ENCODE measurements around the gene THSD7B. TPM values are rescaled to one million over a fixed set of nuclear protein-coding genes. Genes with fewer than 3 reads are reported as not detected.
"Not testable (repeated sequence)": the region's sequence is repeated elsewhere in the genome, so short reads cannot be mapped to it uniquely, and the experiment has no call there.

THSD7B gene
- total RNA-seq, 1 donor from 2014 or later, result not detected

DNA sequence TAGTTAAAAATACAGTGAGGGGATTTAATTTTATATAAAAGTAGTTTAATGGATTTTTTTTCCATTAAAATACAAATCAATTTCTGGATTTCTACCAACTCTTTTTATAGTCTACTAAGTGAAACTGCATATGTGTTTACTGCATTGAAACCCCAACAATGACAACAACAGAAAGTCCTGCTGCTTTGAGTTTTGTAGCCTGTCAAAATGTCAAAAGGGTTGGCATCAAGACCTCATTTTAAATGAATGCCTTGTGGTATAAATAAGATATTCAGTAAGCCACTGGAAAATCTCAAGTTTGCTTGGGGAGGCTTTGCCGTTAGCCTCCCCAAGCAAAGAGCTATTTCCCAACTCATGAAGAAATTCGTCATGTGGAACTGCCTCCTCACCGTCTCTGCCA, 758.6 kb downstream of the THSD7B start:
- DNase-seq (ENCODE audit: low read depth in 2 of 2), result no peak

DNA sequence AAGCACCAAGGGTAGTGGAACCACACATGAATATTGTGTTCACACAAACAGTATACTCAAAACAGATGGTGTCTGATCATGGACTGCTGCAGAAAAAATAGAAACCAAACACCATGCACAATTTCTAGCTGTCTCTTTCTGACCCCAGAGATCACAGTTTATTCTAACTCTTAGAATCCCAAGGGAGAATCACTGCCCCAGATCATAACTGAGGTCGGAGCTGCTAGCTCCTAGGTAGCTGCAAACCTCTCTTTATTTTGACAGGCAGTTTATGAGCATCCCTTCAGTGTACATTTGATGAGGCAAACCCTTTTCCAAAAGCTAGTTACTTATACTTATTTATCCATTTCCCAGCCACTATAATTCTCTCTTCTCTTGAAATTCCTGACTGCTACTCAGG, 759.8 kb downstream of the THSD7B start:
- DNase-seq (ENCODE audit: low read depth in 2 of 2), result no peak

DNA sequence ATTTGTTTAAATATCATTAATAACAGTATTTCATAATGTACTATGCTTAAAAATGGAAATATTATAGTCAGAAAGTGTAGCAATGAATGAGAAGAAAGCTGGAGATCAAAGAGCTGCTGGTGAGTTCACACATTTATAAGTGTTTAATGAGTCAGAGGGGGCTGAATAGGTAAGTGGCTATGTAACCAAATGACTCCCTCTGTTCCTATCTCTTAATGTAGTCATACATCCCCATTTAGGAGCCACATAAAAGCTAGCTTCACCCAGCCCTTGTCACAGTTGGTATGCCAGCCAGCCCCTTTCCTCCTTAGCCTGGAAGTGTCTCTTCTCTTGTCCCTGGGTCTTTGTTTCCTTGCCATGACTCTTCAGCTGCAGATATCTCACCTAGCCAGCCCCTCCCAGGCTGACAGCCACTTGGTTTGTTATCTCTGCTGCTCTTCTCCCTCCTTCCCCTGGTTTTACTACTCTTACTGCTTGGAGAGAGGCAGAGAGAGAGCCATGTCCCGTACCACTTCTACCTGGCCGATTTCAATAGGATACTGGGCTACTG, 760.4 kb downstream of the THSD7B start:
- no peak for DNase-seq (ENCODE audit: low read depth in 2 of 2)

DNA sequence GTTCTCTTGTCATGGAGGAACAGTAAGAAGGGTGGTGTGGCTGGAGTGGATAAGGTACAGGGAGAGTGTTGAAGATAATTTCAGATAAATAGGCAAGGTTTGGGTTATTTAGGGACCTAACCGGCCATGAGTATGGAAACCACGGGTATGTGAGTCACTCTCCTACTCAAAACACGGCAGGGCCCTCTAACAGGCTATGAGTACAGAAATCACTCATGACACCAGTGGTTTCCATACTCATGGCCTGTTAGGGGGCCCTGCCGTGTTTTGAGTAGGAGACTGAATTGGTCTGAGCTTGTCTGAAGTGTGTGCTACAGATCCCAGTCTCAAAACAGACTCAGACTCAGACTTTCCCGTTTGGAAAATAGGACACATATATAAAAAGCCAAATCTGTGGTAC, 770.6 kb downstream of the THSD7B start:
- no peak for DNase-seq (ENCODE audit: low read depth in 2 of 2)

DNA sequence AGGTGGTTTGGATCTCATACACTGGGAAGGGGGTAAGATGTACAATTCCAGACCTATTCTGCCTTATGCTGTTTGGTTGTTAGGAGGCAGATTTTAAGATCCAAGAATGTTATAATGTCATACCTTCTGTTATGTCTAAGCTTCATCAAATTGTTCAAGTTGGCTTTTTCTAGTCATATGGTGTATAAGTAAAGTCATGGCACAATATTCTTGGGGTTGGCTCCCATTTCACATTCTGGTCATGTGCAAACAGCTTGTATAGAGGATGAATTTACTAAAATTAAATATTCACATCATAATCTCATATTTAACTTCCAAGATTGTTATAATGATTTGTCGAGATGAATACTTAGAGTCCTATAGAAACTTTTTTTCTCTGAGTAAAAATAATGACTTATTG, 774.0 kb downstream of the THSD7B start:
- DNase-seq (ENCODE audit: low read depth in 2 of 2), result no peak

DNA sequence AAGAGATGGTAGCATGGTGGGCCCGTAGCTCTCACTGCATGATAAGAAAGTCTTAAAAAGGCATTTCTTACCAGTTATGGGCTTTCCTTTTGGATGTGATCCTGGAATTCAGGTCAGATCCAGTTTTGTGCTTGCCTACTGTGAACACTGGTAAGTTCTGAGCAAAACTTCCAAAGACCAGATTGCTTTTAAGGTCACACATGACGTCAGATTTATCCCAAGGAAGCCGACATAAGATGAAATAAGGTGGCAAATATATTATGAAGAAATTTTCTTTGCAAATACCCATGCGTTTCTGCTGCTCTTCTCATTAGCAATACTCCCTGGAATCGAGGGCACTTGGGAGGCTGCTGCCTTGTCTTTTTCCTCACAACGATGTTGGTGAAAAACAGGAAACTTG, 782.5 kb downstream of the THSD7B start:
- DNase-seq (ENCODE audit: low read depth in 2 of 2), result no peak

DNA sequence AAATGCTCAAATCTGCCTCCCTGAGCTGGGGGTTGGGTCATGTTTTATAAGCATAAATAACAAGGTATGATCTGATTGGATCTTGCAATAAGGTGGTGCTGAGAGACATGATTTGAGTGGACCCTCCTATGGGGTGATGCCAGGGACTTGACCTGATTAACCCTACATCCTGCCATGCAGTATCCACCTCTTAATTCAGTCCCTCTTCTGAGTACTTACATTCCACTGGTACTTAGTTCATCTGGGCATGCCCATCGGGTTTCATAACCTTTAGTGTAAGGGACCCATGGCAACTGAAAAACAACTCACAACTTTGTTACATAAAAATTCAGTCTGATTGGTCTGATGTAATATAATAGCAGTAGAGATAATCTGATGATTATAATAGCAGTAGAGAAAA, 801.0 kb downstream of the THSD7B start:
- no peak for DNase-seq (ENCODE audit: low read depth in 2 of 2)

DNA sequence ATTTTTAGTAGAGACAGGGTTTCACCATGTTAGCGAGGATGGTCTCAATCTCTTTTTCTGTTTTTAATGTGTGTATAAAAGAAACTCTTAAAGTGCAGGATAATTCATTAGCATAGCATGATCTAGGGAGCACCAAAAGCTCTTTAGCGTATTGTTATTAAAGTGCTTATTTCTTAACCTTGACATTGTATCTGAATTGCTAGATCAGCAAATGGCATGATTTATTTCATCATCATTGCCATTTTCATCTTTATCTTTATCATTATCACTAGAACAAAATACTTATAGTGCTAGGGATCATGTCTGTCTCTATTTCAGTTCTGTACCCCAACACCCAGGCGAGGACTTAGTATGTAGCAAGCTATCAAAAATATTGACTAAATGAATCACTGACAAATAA, 805.1 kb downstream of the THSD7B start:
- no peak for DNase-seq (ENCODE audit: low read depth in 2 of 2)

DNA sequence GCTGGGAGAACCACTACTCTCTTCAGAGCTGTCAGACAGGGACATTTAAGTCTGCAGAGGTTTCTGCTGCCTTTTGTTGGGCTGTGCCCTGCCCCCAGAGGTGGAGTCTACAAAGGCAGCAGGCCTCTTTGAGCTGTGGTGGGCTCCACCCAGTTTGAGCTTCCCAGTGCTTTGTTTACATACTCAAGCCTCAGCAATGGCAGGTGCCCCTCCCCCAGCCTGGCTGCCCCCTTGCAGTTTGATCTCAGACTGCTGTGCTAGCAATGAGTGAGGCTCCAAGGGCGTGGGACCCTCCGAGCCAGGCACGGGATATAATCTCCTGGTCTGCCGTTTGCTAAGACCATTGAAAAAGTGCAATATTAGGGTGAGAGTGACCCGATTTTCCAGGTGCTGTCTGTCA, 822.5 kb downstream of the THSD7B start:
- not testable (repeated sequence) for DNase-seq (ENCODE audit: low read depth in 2 of 2)

DNA sequence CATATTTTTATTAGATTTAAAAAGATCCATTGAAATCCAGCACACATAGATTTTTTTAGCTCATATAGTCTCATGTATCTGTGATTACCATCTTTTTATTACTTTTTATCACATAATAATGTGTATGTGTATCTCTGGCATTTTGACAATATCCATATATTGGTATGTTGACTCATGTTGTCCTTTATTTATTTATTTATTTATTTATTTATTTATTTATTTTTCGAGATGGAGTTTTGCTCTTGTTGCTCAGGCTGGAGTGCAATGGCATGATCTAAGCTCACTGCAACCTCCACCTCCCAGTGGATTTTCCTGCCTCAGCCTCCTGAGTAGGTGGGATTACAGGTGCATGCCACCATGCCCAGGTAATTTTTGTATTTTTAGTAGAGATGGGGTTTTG, 823.2 kb downstream of the THSD7B start:
- DNase-seq (ENCODE audit: low read depth in 2 of 2), result not testable (repeated sequence)

DNA sequence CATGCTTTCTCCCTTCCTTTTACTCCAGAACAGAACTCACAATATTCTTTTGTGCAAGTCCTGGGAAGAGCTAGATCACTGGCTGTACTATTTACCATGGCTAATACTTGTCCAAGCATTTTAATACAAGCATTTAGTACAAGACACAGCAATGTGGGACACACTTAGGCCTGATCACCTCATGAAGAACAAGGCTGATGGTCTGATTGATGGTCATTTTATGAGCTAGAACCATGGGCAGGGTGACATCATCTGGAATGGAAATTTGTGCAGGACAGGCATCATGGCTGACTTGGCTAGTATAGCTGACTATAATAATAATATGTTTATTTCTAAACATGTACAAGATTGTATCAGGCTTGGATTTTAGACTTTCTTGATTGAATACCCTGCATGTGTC, 824.8 kb downstream of the THSD7B start:
- DNase-seq (ENCODE audit: low read depth in 2 of 2), result no peak

DNA sequence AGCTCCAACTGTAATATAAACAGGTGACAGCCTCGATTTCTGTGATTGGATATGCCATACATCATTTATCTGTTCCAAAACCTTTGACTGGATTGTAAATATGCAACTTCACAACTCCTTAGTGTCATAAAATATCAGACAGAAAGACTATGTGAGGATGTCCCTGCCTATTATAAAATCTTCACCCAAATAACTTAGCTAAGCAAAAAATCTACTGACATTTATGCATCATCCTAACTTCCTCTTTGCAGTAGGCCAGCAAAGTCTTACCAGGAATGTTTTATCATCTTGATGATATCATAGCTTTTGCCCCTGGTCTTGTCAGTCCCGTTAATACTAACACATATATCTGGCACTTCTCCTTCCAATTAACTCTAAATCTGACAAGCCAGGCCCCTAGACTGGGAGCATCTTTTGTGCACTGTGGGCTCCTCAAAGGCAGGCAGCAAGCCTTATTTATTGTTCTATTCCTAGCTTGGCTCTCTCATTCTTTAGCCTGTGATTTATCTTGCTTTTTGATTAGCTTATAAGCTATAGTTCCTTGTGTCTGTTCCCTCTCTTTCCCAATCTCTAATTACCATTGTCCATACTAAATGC, 842.5 kb downstream of the THSD7B start:
- no peak for DNase-seq (ENCODE audit: low read depth in 2 of 2)

DNA sequence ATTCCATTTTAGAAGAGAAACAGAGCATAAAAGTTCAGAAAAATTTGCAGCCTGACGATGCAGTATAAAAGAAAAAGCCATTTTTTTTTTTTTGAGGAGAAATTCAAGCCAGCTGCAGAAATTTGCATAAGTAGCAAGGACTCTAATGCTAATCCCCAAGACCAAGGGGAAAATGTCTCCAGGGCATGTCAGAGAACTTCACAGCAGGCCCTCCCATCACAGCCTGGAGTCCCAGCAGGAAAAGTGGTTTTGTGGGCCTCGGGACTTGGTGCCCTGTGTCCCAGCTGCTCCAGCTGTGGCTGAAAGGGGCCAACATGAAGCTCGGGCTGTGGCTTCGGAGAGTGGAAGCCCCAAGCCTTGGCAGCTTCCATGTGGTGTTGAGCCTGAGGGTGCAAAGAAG, 873.6 kb downstream of the THSD7B start:
- DNase-seq (ENCODE audit: low read depth in 2 of 2), result no peak

DNA sequence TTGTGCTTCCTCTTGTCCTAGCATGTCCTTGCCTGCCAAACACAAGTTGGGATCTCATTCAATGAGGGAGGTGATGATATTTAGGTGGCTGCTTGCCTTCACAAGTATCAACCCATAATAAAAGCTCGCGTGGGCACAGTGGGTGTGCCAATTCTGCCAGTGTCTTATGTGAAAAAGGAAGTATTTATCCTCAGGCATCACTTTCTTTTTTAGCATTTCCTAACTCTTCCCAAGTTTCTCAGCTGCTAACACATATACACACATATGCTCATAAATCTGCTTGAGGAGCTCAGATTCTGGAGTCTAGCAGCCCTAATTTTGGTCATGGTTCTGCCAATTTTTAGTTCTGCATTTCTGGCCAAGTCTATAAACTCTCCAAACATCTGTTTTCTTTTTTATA, 879.4 kb downstream of the THSD7B start:
- DNase-seq (ENCODE audit: low read depth in 2 of 2), result no peak

DNA sequence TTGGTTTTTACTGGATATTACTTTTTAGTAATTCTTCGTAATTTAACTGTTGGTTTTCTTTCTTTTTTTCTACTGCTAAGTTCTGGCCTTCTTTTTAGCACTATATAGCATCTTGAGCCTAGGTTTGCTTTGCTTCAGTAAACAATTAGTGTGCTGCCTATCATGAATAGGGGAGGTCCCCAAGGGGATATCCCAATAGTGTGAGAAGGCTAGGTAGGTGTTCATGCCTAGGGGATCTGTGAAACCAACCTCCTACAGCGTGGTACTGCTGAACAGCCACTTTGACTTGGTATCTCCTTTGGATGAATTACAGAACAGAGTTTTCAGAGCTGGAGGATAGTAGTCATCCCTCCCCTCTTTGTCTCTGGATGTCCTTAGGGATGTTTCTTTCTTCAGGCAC, 888.7 kb downstream of the THSD7B start:
- no peak for DNase-seq (ENCODE audit: low read depth in 2 of 2)

DNA sequence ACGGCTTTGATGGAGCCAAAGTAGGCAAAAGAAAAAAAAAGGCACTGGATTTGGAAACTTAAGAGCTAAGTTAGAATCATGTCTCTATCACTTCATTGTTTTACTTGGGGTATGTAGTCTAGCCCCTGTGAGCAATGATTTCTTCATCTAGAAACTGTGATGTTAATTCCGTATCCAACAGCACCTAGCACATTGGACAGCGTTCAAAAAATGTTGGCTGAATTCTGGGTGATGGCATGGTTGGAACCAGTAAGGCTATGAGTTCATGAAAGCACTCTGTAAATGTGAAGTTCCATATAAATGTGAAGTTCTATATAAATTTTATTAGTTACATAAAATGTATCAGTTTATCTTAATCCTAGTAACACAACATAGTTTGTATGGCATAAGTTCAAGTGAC, 890.5 kb downstream of the THSD7B start:
- no peak for DNase-seq (ENCODE audit: low read depth in 2 of 2)

DNA sequence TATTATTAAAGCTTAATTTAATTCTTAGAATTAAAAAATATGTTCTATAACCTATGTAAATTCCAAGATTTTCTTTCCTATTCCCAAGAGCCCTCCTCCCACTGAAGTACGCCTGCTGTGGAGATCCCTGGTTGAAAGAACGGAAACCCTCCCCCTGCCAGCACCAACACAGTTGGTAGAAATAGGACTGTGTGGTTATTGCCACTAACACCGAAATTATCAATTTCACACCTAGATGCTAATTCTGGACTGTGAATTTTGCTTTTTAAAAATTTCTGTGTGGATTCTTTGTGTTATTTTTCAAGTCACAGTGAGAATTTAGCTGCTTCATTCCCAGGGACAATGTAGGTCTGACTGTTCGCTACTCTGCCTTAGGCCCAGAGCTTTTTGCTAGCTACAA, 893.1 kb downstream of the THSD7B start:
- no peak for DNase-seq (ENCODE audit: low read depth in 2 of 2)

DNA sequence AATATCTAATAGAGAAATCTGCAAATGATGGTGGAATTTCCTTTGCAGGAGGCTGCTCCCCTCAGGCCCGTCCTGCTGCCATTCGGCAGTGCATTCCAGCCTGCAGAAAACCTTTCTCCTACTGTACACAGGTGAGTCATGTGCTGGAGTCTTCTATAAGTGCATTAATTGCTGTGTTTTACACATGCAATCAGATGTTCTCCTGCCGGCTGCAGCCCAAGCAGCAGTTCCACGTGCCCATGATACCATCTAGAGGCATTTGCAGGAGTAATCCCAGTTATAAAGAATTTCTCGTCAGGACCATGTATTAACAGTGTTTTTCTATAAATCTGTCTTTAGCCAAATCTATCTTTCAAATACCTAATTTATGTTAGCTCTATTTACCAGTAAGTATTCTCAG, 894.3 kb downstream of the THSD7B start:
- no peak for DNase-seq (ENCODE audit: low read depth in 2 of 2)

DNA sequence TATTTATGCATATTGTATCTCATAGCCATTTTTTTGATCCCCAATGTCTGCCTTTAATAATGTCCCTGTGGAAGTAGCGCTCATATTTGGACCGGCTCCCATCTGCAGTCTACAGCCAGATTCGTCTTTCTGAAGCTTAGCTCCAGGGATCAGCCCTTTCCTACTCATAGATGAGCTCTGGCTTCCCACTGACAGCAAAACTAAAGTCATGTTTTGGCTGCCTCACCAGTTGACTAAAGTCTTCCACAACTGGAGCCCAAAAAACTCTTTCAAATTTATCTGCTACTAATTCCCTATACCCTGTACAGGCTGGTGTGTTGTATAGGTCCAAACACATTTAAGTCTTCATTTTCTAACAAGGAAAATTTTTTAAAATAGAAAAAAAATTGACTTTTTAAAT, 904.8 kb downstream of the THSD7B start:
- no peak for DNase-seq (ENCODE audit: low read depth in 2 of 2)

DNA sequence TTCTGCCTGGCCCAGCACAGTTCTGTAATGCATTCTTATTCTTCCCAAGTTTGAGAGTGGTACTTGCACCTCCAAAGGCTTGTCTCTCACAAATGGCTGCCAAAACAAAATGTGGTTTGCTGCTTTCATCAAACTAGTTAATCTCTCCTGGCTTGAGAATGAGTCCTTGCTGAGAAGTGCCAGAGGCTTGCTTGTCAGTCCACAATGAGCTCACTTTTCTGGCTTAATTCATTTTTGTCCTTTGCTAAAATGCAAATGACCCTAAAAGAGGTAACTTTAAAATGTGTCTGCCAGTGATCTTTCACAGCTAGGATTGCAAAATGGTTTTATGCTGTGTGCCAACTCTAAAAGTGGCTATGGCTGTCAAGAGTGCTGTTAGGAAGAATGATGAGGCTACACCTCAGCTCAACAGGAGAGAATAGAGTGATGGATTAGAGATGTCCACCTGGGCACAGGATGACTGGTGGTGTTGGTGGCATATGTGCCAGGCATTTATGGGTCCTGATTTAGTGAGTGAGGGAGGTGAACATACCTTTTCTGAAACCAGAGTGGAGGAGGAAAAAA, 907.7 kb downstream of the THSD7B start:
- DNase-seq (ENCODE audit: low read depth in 2 of 2), result no peak

DNA sequence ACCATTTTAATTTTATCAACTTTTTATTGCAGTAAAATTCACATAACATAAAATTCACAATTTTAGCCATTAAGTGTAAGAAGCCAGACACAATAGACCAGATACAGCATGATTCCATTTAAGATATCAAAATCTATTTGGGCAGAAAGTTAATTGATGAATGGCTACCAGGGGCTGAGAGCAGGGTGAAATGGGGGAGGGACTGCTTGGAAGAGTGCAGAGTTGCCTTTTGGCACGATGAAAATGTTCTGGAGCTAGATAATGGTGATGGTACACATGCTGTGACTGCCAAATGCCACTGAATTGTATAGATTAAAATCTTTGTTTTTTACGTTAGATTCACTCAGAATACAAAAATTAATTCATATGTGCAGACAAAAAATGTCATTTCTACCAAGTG, 909.6 kb downstream of the THSD7B start:
- DNase-seq (ENCODE audit: low read depth in 2 of 2), result no peak

DNA sequence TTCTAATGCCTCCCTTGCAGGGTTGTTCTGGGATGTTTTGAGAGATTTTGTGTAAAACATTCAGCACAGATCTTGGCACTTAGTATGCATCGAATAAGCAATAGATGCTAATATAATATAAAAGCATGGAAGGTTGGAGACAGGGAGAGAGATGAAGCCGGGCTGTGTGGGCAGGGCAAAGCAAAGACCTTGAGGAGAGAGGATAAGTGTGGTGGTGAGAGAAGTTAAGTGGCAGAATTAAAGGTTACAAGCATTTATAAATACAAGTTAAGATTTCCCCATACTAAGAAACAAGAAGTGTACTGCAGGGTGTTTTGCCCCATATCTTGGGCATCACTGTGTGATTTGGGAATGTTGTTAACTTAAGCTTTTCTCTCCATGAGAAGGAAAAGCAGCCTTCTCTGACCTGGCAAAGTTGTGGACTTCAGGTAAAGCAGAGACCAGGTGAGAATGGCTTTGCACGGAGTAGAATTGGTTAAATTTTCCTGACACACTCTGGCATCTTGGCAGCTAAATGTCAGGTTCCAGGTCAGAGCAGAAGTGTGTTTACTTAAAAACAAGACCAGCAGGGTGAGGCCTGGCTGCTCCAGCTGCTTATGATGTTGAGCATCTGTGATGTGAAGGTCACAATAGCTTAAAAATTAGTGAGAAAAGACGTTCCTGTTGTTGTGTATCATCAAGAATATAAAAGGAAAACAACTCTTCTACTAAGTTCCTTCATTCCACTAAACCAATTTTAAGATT, 910.4 kb downstream of the THSD7B start:
- no peak for DNase-seq (ENCODE audit: low read depth in 2 of 2)

DNA sequence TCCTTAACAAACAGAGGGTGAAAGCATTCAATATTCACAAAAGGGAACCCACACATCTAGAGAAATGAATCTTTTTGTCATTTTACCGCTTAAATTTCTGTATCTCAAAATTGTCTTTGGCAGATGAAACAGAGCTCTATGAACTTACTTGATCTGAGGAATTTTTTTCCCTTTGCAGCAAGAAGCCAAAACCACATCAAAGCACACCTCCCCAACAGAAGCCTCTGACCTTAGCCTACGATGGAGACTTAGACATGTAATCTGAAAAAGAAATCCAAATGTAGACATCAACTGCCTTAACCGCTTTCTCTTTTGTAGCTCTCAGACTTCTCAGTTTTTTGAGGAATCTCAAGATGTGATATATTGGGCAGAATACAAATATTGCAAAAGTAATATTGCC, 911.0 kb downstream of the THSD7B start:
- DNase-seq (ENCODE audit: low read depth in 2 of 2), result no peak

Measured in lung microvascular endothelial cell (primary cell).